ENCODE measurements around the gene LIMA1.
"Not testable (repeated sequence)": the region's sequence is repeated elsewhere in the genome, so short reads cannot be mapped to it uniquely, and the experiment has no call there.

- not testable (repeated sequence) for TF ChIP-seq CTCF (IDR thresholded peaks at IDR 0.05; ENCODE audit: borderline replicate concordance, extremely low read depth, low read length, poor library complexity, severe bottlenecking); EZH2 (IDR thresholded peaks at IDR 0.05; ENCODE audit: borderline replicate concordance, low read depth, low read length, severe bottlenecking)
Measured at GRCh38 chr12:50275127-50275526, 8.2 kb downstream of the LIMA1 start.

Measured in DND-41 (cell line).